ENCODE measurements around the gene STK26.

DNA sequence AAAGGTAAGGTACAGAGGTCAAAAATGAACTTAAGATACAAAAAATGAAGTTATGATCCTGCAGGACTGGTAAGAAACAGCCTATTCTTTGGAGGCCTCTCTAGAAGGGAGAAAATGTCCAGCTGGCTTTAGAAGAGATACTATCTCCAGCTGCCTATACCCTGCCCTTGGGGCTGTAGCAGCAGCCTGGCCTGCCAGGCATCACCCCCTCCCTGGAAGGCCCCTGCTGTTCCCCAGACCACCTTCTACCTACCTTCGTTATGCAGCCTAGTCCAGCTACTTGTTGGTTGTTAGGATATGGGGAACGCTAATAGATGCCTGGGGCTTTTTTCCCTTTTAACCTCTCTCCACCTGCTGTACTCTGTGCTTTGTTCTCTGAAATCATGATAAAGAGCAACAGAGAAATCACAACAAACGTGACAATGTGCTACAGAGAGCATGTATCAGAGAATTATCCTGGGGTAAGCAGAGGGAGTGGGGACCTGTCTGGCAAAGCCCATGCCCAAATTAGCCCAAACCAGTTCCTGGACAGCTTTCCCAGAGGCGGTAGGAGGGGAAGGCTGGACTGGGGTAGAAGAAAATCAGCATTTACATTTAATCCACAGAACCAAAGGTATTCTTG is 70.2 kb downstream of the STK26 start:
- TF ChIP-seq, protein P1, sequence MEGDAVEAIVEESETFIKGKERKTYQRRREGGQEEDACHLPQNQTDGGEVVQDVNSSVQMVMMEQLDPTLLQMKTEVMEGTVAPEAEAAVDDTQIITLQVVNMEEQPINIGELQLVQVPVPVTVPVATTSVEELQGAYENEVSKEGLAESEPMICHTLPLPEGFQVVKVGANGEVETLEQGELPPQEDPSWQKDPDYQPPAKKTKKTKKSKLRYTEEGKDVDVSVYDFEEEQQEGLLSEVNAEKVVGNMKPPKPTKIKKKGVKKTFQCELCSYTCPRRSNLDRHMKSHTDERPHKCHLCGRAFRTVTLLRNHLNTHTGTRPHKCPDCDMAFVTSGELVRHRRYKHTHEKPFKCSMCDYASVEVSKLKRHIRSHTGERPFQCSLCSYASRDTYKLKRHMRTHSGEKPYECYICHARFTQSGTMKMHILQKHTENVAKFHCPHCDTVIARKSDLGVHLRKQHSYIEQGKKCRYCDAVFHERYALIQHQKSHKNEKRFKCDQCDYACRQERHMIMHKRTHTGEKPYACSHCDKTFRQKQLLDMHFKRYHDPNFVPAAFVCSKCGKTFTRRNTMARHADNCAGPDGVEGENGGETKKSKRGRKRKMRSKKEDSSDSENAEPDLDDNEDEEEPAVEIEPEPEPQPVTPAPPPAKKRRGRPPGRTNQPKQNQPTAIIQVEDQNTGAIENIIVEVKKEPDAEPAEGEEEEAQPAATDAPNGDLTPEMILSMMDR (IDR thresholded peaks at IDR 0.05): no peak
- TF ChIP-seq POLR2A (IDR thresholded peaks at IDR 0.05): no peak

Measured in uterus (tissue), 2 donors.